ENCODE data around the gene AGAP5. TPM values are rescaled to one million over a fixed set of nuclear protein-coding genes. Genes with fewer than 3 reads are reported as not detected.

The AGAP5 gene
- total and polyA plus RNA-seq, 2 of the 13 experiments (the other 11 are each of a cell fraction or from before 2014, with no cell fraction given) = 5.3 to 7.9 TPM

DNA sequence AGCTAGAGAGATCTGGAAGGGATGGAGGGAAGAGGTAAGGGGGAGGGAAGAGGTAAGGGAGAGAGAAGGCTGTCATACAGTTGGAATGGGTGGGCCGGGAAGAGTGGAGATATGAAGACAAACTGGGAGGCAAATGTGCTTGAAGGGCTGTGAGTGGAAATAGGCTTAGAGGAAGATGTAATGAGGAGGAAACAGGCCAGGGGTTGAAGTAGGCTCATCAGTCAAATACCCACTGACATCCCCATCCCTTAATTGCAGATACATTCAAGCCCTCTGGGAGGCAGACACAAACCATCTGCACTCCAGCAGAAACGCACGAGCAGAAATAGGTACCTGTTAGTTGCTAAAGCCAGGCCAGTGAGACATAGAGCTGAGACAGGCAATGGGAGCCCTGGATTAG, 44.2 kb downstream of the AGAP5 start:
- Histone ChIP-seq H3K36me3 (replicated peaks in 1 of 2; ENCODE audit: control insufficient read depth in 1 of 2, insufficient read depth in 2 of 2, low read length in 2 of 2) (no peaks in the 10 kb centered on the region), H3K9ac (ENCODE audit: insufficient read depth, low read depth, low read length) (no peak overlapping the region), H3K27ac (ENCODE audit: extremely low read length, insufficient read depth, low read length) (no peak overlapping the region), H3K79me2 (ENCODE audit: insufficient read depth, low read length) (no peaks in the 10 kb centered on the region), H3K4me2 (ENCODE audit: low read depth, low read length) (peak overlapping the region; percentile 20; the same call in 1 of the 2 replicates), H3K27me3 (ENCODE audit: control insufficient read depth in 1 of 2, insufficient read depth in 2 of 2, low read length in 2 of 2) (peaks cover 2 to 6% of the 10 kb centered on the region in 2 experiments; a peak in 1 of 5 replicates), H2AFZ (ENCODE audit: low read length) (no peak overlapping the region), H4K20me1 (ENCODE audit: insufficient read depth, low read length) (no peaks in the 10 kb centered on the region), H3K4me3 (replicated peaks in 1 of 3; ENCODE audit: insufficient read depth in 1 of 3, low read depth in 2 of 3, low read length in 3 of 3) (no peak overlapping the region), H3K9me3 (ENCODE audit: low read length) (no peaks in the 10 kb centered on the region), H3K4me1 (ENCODE audit: insufficient read depth, low read length) (peaks cover 15% of the 10 kb centered on the region)
- in situ Hi-C loops (cut with HindIII; ENCODE audit: extremely low pct_ligation_motif_present, low pct_unique_long_range_greater_than_20kb) (no loop called here), intact Hi-C loops (cut with micrococcal nuclease; ENCODE audit: unreplicated experiment) (no loop called here)
- ChIA-PET CTCF (ENCODE audit: low intra/inter-chr PET ratio, low total read pairs) (no interaction called here), POLR2A (no interaction called here)
- peak; percentile 61 for DNase-seq (ENCODE audit: low spot score)
- FAIRE-seq = peak; percentile 50
- BruUV-seq (replicated peaks) = no TSS peak
- WGBS (ENCODE audit: low lambda C conversion rate) = 1% methylated on average over 3 of the region's 3 CpGs
- peak; percentile 86 for ATAC-seq
- TF ChIP-seq SP2 (CRISPR knock-in tag; IDR thresholded peaks at IDR 0.05) (no peak), RAD21 (CRISPR knock-in tag; IDR thresholded peaks at IDR 0.05) (peak; percentile 27; the same call in 1 of the 2 replicates), SRSF9 (IDR thresholded peaks at IDR 0.05; ENCODE audit: borderline replicate concordance, insufficient read depth, low read depth, low read length, poor library complexity, severe bottlenecking) (no peak), HIVEP1 (CRISPR knock-in tag; IDR thresholded peaks at IDR 0.05) (no peak), SP140L (CRISPR knock-in tag; IDR thresholded peaks at IDR 0.05; ENCODE audit: borderline replicate concordance) (no peak), ZNF432 (CRISPR knock-in tag; IDR thresholded peaks at IDR 0.05; ENCODE audit: borderline replicate concordance) (no peak), ZNF772 (CRISPR knock-in tag; IDR thresholded peaks at IDR 0.05) (0 out of 2 replicates have a peak, but pooled peaks have one; percentile 32), TEAD2 (CRISPR knock-in tag; IDR thresholded peaks at IDR 0.05) (no peak), KDM4B (CRISPR knock-in tag; IDR thresholded peaks at IDR 0.05) (no peak), ZFP90 (CRISPR knock-in tag; IDR thresholded peaks at IDR 0.05; ENCODE audit: borderline replicate concordance) (no peak), EP300 (IDR thresholded peaks at IDR 0.05; ENCODE audit: low read depth in 2 of 2, low read length in 2 of 2) (no peak), EP300 (CRISPR knock-in tag; IDR thresholded peaks at IDR 0.05; ENCODE audit: borderline replicate concordance) (no peak), FOXA3 (CRISPR knock-in tag; IDR thresholded peaks at IDR 0.05) (no peak), SMC3 (IDR thresholded peaks at IDR 0.05; ENCODE audit: low read length) (peak; percentile 73), RFX5 (IDR thresholded peaks at IDR 0.05; ENCODE audit: low read depth, low read length) (no peak), SP5 (CRISPR knock-in tag; IDR thresholded peaks at IDR 0.05; ENCODE audit: borderline replicate concordance, low read depth) (no peak)
- TF ChIP-seq, protein P1, sequence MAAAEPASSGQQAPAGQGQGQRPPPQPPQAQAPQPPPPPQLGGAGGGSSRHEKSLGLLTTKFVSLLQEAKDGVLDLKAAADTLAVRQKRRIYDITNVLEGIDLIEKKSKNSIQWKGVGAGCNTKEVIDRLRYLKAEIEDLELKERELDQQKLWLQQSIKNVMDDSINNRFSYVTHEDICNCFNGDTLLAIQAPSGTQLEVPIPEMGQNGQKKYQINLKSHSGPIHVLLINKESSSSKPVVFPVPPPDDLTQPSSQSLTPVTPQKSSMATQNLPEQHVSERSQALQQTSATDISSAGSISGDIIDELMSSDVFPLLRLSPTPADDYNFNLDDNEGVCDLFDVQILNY (CRISPR knock-in tag; conservative IDR thresholded peaks at IDR 0.05) = no peak
- TF ChIP-seq, protein P2, sequence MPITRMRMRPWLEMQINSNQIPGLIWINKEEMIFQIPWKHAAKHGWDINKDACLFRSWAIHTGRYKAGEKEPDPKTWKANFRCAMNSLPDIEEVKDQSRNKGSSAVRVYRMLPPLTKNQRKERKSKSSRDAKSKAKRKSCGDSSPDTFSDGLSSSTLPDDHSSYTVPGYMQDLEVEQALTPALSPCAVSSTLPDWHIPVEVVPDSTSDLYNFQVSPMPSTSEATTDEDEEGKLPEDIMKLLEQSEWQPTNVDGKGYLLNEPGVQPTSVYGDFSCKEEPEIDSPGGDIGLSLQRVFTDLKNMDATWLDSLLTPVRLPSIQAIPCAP (CRISPR knock-in tag; IDR thresholded peaks at IDR 0.05; ENCODE audit: low read depth) = no peak
- TF ChIP-seq, protein P3, sequence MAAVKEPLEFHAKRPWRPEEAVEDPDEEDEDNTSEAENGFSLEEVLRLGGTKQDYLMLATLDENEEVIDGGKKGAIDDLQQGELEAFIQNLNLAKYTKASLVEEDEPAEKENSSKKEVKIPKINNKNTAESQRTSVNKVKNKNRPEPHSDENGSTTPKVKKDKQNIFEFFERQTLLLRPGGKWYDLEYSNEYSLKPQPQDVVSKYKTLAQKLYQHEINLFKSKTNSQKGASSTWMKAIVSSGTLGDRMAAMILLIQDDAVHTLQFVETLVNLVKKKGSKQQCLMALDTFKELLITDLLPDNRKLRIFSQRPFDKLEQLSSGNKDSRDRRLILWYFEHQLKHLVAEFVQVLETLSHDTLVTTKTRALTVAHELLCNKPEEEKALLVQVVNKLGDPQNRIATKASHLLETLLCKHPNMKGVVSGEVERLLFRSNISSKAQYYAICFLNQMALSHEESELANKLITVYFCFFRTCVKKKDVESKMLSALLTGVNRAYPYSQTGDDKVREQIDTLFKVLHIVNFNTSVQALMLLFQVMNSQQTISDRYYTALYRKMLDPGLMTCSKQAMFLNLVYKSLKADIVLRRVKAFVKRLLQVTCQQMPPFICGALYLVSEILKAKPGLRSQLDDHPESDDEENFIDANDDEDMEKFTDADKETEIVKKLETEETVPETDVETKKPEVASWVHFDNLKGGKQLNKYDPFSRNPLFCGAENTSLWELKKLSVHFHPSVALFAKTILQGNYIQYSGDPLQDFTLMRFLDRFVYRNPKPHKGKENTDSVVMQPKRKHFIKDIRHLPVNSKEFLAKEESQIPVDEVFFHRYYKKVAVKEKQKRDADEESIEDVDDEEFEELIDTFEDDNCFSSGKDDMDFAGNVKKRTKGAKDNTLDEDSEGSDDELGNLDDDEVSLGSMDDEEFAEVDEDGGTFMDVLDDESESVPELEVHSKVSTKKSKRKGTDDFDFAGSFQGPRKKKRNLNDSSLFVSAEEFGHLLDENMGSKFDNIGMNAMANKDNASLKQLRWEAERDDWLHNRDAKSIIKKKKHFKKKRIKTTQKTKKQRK (IDR thresholded peaks at IDR 0.05; ENCODE audit: low read length) = no peak
- TF ChIP-seq, protein P4, sequence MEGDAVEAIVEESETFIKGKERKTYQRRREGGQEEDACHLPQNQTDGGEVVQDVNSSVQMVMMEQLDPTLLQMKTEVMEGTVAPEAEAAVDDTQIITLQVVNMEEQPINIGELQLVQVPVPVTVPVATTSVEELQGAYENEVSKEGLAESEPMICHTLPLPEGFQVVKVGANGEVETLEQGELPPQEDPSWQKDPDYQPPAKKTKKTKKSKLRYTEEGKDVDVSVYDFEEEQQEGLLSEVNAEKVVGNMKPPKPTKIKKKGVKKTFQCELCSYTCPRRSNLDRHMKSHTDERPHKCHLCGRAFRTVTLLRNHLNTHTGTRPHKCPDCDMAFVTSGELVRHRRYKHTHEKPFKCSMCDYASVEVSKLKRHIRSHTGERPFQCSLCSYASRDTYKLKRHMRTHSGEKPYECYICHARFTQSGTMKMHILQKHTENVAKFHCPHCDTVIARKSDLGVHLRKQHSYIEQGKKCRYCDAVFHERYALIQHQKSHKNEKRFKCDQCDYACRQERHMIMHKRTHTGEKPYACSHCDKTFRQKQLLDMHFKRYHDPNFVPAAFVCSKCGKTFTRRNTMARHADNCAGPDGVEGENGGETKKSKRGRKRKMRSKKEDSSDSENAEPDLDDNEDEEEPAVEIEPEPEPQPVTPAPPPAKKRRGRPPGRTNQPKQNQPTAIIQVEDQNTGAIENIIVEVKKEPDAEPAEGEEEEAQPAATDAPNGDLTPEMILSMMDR (CRISPR knock-in tag; IDR thresholded peaks at IDR 0.05) = peak; percentile 75

All from HepG2 (cell line).